Tibial nerve (tissue), 4 donors: ENCODE data around the gene RTN4. TPM values are rescaled to one million over a fixed set of nuclear protein-coding genes. Genes with fewer than 3 reads are reported as not detected.

Source experiments
- DNase-seq, 2 donors: peaks; one replicate each; pipeline ENCODE4 v3.0.0-alpha.2; 2019; ENCODE audit warnings: low spot score in 2 of 2
- H3K27ac ChIP-seq, 4 donors: fragments of 200-600 bp; sonication (generic) in 3 of 4; one replicate each; pipeline ENCODE4 v1.5.1; 2017 to 2019; ENCODE audit warnings: mild to moderate bottlenecking in 1 of 4
- H3K27me3 ChIP-seq, 2 donors: fragments of 200-600 bp; sonication (generic) in 1 of 2; one replicate each; pipeline versions ENCODE4 v1.5.1 to v1.6.0; 2017 to 2019
- H3K36me3 ChIP-seq, 3 donors: fragments of 200-600 bp; sonication (generic); one replicate each; pipeline ENCODE4 v1.5.1; 2018 to 2019
- H3K4me1 ChIP-seq, 4 donors: fragments of 200-600 bp; sonication (generic) in 3 of 4; one replicate each; pipeline ENCODE4 v1.5.1; 2017 to 2019
- H3K4me3 ChIP-seq, 4 donors: fragments of 200-600 bp; sonication (generic) in 3 of 4; one replicate each; pipeline ENCODE4 v1.5.1; 2017 to 2019; ENCODE audit warnings: mild to moderate bottlenecking in 1 of 4, moderate library complexity in 1 of 4
- H3K9me3 ChIP-seq, 4 donors: fragments of 200-600 bp; sonication (generic) in 3 of 4; one replicate each; pipeline ENCODE4 v1.5.1; 2017 to 2019
- EP300 ChIP-seq, 2 donors: sonication (generic); formaldehyde crosslinking; IDR thresholded peaks; one replicate each; pipeline ENCODE4 v1.6.1; 2017; ENCODE audit warnings: antibody characterized with exemption in 2 of 2, mild to moderate bottlenecking in 1 of 2
- POLR2A ChIP-seq, 2 donors: fragments of 450-650 bp; IDR thresholded peaks; one replicate each; pipeline ENCODE4 v1.6.1; 2017; ENCODE audit warnings: antibody characterized with exemption in 2 of 2, mild to moderate bottlenecking in 2 of 2, moderate library complexity in 2 of 2
- WGBS, 2 donors: methylation state at CpG; one replicate each; pipeline ENCODE4 v1.1.5; 2018; 5-methylcytosine and 5-hydroxymethylcytosine counted together
- total RNA-seq, 4 donors: library from RNA; depleted of rRNA; stranded (reverse); fragments of >200 nt; gene quantifications; one replicate each; pipeline ENCODE4 v1.1.0, GENCODE V29; 2016
- TF ChIP-seq, protein P1 (sequence below), 5 experiments: fragments of 200-600 bp in 3 of 5; fragments of 450-650 bp in 2 of 5; sonication (generic) in 3 of 5; IDR thresholded peaks; one replicate each; pipeline ENCODE4 v1.5.1; 2016 to 2019; ENCODE audit warnings: antibody characterized with exemption in 5 of 5, mild to moderate bottlenecking in 3 of 5, moderate library complexity in 2 of 5

Gene RTN4
- total RNA-seq, 4 donors from 2014 or later, result 232 to 245 (median 243) TPM

DNA sequence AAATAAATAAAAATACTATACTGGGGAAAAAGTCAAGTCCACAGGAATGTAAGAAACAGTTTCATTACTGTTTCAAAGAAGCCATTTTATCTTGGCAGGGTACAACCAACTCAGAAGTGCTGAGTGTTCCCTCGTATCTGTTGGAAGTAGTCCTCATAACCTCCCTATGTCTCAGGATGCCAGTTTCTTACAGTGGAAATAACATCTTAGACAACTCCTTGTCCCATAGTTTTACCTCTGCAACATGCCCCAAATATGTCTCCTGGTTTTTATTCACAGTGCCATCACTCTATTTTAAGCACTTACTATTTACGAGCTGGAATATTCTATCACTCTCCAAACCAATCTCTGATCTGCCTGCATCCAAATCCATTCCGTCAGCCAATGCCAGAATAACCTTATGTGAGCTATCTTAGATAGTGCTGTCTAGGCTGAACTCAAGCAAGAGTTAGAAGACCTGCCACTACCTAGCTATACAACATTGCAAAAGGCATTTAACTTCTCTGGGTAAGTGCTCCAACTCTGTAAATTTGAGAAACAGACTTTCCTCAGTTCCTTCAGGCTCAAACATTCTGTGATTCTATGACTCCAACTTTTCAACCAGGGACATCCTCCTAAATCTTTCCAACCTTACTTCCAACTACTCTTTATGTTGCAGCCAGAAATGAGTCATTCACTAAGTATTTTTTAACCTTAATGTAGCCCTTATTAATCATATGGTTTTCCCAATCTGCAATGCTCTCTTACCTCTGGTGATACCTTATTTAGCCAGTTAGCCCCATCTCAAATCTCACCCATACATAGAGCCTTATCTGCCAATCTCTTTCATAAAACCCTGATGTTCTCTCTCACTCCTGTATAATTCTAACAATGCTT is 66.7 kb downstream of the RTN4 start:
- WGBS, 2 donors, result 43% methylated on average over 3 of the region's 3 CpGs
- Histone ChIP-seq H3K27me3 (no peaks in the 10 kb centered on the region), H3K4me3 (no peak overlapping the region), H3K4me1 (peaks cover 0 to 62% (median 4%) of the 10 kb centered on the region in 4 donors), H3K9me3 (no peaks in the 10 kb centered on the region), H3K36me3 (peaks cover 0 to 24% (median 0%) of the 10 kb centered on the region in 3 donors), H3K27ac (no peak overlapping the region)
- DNase-seq, result no peak
- TF ChIP-seq EP300 (IDR thresholded peaks at IDR 0.05) (no peak), POLR2A (IDR thresholded peaks at IDR 0.05) (no peak)
- TF ChIP-seq, protein P1, sequence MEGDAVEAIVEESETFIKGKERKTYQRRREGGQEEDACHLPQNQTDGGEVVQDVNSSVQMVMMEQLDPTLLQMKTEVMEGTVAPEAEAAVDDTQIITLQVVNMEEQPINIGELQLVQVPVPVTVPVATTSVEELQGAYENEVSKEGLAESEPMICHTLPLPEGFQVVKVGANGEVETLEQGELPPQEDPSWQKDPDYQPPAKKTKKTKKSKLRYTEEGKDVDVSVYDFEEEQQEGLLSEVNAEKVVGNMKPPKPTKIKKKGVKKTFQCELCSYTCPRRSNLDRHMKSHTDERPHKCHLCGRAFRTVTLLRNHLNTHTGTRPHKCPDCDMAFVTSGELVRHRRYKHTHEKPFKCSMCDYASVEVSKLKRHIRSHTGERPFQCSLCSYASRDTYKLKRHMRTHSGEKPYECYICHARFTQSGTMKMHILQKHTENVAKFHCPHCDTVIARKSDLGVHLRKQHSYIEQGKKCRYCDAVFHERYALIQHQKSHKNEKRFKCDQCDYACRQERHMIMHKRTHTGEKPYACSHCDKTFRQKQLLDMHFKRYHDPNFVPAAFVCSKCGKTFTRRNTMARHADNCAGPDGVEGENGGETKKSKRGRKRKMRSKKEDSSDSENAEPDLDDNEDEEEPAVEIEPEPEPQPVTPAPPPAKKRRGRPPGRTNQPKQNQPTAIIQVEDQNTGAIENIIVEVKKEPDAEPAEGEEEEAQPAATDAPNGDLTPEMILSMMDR (IDR thresholded peaks at IDR 0.05), result no peak

DNA sequence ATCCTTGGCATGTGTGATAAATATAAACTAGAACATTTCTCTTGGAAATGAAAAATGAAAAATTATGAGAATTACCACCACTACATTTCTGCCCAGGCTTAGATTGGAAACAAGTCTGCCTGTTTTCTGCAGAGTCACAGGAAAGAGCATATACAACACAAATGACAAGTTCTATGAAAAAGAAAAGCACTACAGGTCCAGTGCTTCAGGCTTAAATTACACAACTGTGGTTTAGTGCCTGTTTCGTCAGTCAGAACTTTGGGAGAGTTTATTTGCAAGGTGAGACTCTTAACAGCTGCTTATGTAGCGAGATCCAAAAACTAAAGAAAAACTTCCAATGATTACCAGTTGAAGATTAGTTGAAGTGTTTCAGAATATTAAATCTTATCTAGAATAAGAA is 68.9 kb downstream of the RTN4 start:
- TF ChIP-seq POLR2A (IDR thresholded peaks at IDR 0.05) (no peak), EP300 (IDR thresholded peaks at IDR 0.05) (no peak)
- TF ChIP-seq, protein P1 (IDR thresholded peaks at IDR 0.05), result no peak
- Histone ChIP-seq H3K4me1 (peaks cover 0 to 60% (median 5%) of the 10 kb centered on the region in 4 donors), H3K27ac (no peak overlapping the region), H3K9me3 (no peaks in the 10 kb centered on the region), H3K4me3 (no peak overlapping the region), H3K27me3 (no peaks in the 10 kb centered on the region), H3K36me3 (peaks cover 0 to 14% (median 0%) of the 10 kb centered on the region in 3 donors)
- 81 to 86% methylated on average over 2 of the region's 2 CpGs for WGBS, 2 donors
- DNase-seq, result no peak

DNA sequence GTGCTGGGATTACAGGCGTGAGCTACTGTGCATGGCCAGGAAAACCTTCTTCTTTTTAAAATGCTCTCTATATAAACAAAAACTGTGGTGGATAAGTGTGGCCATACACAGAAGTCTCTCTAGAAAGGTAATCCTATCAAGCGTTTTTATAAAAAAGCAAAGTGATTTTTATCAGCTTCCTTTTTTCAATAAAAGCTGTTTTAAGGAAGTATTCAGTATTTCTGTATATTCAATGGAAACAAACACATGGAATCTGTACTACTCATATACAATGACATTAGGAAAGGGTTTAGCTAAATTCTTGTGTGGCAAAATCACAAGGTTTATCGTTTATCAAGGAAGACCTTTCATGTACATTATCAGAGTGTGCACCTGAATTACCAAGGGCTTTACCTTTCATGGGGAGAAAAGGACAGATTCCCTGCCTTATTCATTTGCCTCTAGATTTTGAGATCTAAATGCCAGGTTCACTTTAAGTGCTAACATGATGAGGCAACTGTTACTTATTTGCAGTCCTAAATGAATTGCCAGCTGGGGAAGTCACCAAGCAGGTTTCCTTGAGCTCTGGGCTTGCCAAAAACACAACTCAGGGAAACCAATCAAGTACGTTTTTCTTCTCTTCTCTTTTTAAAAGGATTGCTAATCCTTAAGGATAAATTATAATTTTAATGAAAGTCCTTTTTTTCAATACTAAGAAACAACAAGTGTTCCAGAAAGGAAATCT is 70.8 kb downstream of the RTN4 start:
- TF ChIP-seq EP300 (IDR thresholded peaks at IDR 0.05) (no peak), POLR2A (IDR thresholded peaks at IDR 0.05) (no peak)
- TF ChIP-seq, protein P1 (IDR thresholded peaks at IDR 0.05), result no peak
- H3K27me3 ChIP-seq, result no peaks in the 10 kb centered on the region
- peaks cover 0 to 14% (median 0%) of the 10 kb centered on the region in 3 donors for H3K36me3 ChIP-seq
- WGBS, 2 donors, result 65 to 68% methylated on average over 4 of the region's 4 CpGs
- no peak for DNase-seq
- peaks cover 0 to 72% (median 14%) of the 10 kb centered on the region in 4 donors for H3K4me1 ChIP-seq
- no peaks in the 10 kb centered on the region for H3K9me3 ChIP-seq
- H3K27ac ChIP-seq, result no peak overlapping the region
- H3K4me3 ChIP-seq, result no peak overlapping the region

DNA sequence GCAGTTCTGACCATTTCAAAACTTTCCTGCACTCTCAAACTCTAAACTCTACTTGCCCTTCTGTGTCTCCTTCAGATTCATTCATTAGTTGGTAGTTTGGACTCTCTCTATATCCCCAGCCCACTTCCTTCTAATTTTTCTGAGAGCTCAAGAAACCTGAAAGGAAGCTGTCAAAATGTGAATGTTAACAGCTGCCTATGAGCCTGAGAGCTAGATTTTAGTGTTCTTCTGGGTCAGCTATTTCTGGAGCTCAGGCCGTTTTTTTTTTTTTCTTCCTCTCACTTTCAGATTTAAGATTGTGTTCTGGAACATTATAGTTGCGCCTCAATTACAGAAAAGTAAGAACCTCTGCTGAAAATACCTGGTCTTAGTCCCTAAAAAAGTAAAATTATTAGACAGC is 73.1 kb downstream of the RTN4 start:
- peaks cover 0 to 77% (median 10%) of the 10 kb centered on the region in 4 donors for H3K4me1 ChIP-seq
- peaks cover 0 to 23% (median 0%) of the 10 kb centered on the region in 3 donors for H3K36me3 ChIP-seq
- no peaks in the 10 kb centered on the region for H3K9me3 ChIP-seq
- WGBS, 2 donors, result 45 to 47% methylated on average over 2 of the region's 2 CpGs
- DNase-seq, result no peak
- H3K4me3 ChIP-seq, result no peak overlapping the region
- H3K27me3 ChIP-seq, result no peaks in the 10 kb centered on the region
- no peak for TF ChIP-seq EP300 (IDR thresholded peaks at IDR 0.05)
- TF ChIP-seq, protein P1 (IDR thresholded peaks at IDR 0.05), result no peak
- no peak for TF ChIP-seq POLR2A (IDR thresholded peaks at IDR 0.05)
- no peak overlapping the region for H3K27ac ChIP-seq
